Brain pericyte (primary cell): ENCODE measurements around the gene ADAM8.
"Not testable (repeated sequence)": the region's sequence is repeated elsewhere in the genome, so short reads cannot be mapped to it uniquely, and the experiment has no call there.

ENCODE experiments used
- DNase-seq: peaks from one replicate; pipeline ENCODE4 v3.0.0-alpha.2; 2012; ENCODE audit warnings: low read depth, low spot score

ADAM8 gene

GRCh38 chr10:133249975-133250754 is 26.5 kb downstream of the ADAM8 start:
- DNase-seq: no peak

- no peak for DNase-seq
These were observed 27.4 kb downstream of the ADAM8 start for GRCh38 chr10:133249094-133249780.

- no peak for DNase-seq
These were observed 28.3 kb downstream of the ADAM8 start for GRCh38 chr10:133248334-133248715.

- no peak for DNase-seq
These were observed 28.9 kb downstream of the ADAM8 start for GRCh38 chr10:133247681-133248333.

GRCh38 chr10:133246236-133246626 is 30.4 kb downstream of the ADAM8 start:
- no peak for DNase-seq

GRCh38 chr10:133245439-133246235 is 31.0 kb downstream of the ADAM8 start:
- no peak for DNase-seq

- no peak for DNase-seq
These were observed 33.1 kb downstream of the ADAM8 start for GRCh38 chr10:133243593-133243992.

- no peak for DNase-seq
These were observed 33.9 kb downstream of the ADAM8 start for GRCh38 chr10:133242611-133243356.

GRCh38 chr10:133241501-133242205 is 35.0 kb downstream of the ADAM8 start:
- DNase-seq: no peak

- no peak for DNase-seq
These were observed 36.7 kb downstream of the ADAM8 start for GRCh38 chr10:133239990-133240389.

- no peak for DNase-seq
These were observed 38.2 kb downstream of the ADAM8 start for GRCh38 chr10:133238466-133238804.

- DNase-seq: no peak
These were observed 38.8 kb downstream of the ADAM8 start, which contains the start of gene VENTX for GRCh38 chr10:133237588-133238465. VENTX (plus strand) TSS chr10:133237855; CDS start chr10:133237915, 60 bp downstream.

GRCh38 chr10:133237241-133237587 is 39.5 kb downstream of the ADAM8 start:
- DNase-seq: no peak

GRCh38 chr10:133236401-133237240 is 40.0 kb downstream of the ADAM8 start:
- no peak for DNase-seq

- DNase-seq: no peak
These were observed 40.7 kb downstream of the ADAM8 start for GRCh38 chr10:133235932-133236331.

GRCh38 chr10:133235265-133235855 is 41.3 kb downstream of the ADAM8 start:
- DNase-seq: no peak

GRCh38 chr10:133234796-133235195 is 41.9 kb downstream of the ADAM8 start:
- DNase-seq: not testable (repeated sequence)

- DNase-seq: no peak
These were observed 44.6 kb downstream of the ADAM8 start for GRCh38 chr10:133231946-133232574.
